Liver (tissue), 9 donors: Measurements from ENCODE around the gene FADS2. TPM values are rescaled to one million over a fixed set of nuclear protein-coding genes. Genes with fewer than 3 reads are reported as not detected.

Experiments
- DNase-seq: peaks from one replicate; pipeline ENCODE4 v3.0.0-alpha.2; 2017; ENCODE audit warnings: low spot score
- H3K27ac ChIP-seq, 2 donors: one replicate each; pipeline ENCODE4 v1.7.0; 2013; ENCODE audit warnings: inconsistent platforms in 2 of 2, low read length in 2 of 2, control low read depth in 1 of 2, low read depth in 1 of 2, mild to moderate bottlenecking in 1 of 2
- H3K27me3 ChIP-seq, 4 donors: one replicate each; pipeline versions ENCODE4 v1.6.1 to v1.7.0; 2013; ENCODE audit warnings: low read length in 3 of 4, inconsistent platforms in 1 of 4, mild to moderate bottlenecking in 1 of 4, moderate library complexity in 1 of 4; ENCODE audit not compliant: control insufficient read depth in 4 of 4, insufficient read depth in 4 of 4
- H3K36me3 ChIP-seq, 4 donors: one replicate each; pipeline versions ENCODE4 v1.6.1 to v1.7.0; 2013; ENCODE audit warnings: low read length in 3 of 4, mild to moderate bottlenecking in 3 of 4, low read depth in 1 of 4, moderate library complexity in 1 of 4; ENCODE audit not compliant: control insufficient read depth in 4 of 4, insufficient read depth in 3 of 4
- H3K4me1 ChIP-seq, 4 donors: one replicate each; pipeline versions ENCODE4 v1.6.1 to v1.7.0; 2013; ENCODE audit warnings: low read length in 3 of 4, mild to moderate bottlenecking in 3 of 4, moderate library complexity in 1 of 4; ENCODE audit not compliant: control insufficient read depth in 4 of 4, insufficient read depth in 4 of 4
- H3K4me3 ChIP-seq, 3 donors: one replicate each; pipeline versions ENCODE4 v1.6.1 to v1.7.0; 2013; ENCODE audit warnings: low read length in 3 of 3, control low read depth in 1 of 3, low read depth in 1 of 3, mild to moderate bottlenecking in 1 of 3
- H3K9ac ChIP-seq, 2 donors: one replicate each; pipeline ENCODE4 v1.7.0; 2013; ENCODE audit warnings: low read length in 2 of 2, mild to moderate bottlenecking in 2 of 2, moderate library complexity in 2 of 2, control low read depth in 1 of 2, low read depth in 1 of 2
- H3K9me3 ChIP-seq, 4 donors: one replicate each; pipeline versions ENCODE4 v1.6.1 to v1.7.0; 2013; ENCODE audit warnings: low read length in 3 of 4; ENCODE audit not compliant: control insufficient read depth in 4 of 4
- EGR1 ChIP-seq, 2 donors: IDR thresholded peaks; 2 replicates each; pipeline ENCODE4 v1.6.1; 2016 to 2018; ENCODE audit warnings: antibody characterized with exemption in 2 of 2, low read depth in 2 of 2
- FOXA1 ChIP-seq: IDR thresholded peaks from 2 replicates; pipeline ENCODE4 v1.6.1; 2016; ENCODE audit warnings: antibody characterized with exemption
- FOXA2 ChIP-seq: IDR thresholded peaks from 2 replicates; pipeline ENCODE4 v1.6.1; 2016; ENCODE audit warnings: antibody characterized with exemption
- GABPA ChIP-seq, 2 donors: IDR thresholded peaks in 1 of 2; conservative IDR thresholded peaks in 1 of 2; 2 replicates each; pipeline ENCODE4 v1.6.1; 2016; ENCODE audit warnings: antibody characterized with exemption in 2 of 2, mild to moderate bottlenecking in 1 of 2, moderate library complexity in 1 of 2
- HNF4G ChIP-seq: IDR thresholded peaks from 2 replicates; pipeline ENCODE4 v1.6.1; 2016; ENCODE audit warnings: antibody characterized with exemption
- RXRA ChIP-seq, 2 donors: IDR thresholded peaks; 2 replicates each; pipeline ENCODE4 v1.6.1; 2017 to 2018; ENCODE audit warnings: antibody characterized with exemption in 2 of 2, mild to moderate bottlenecking in 1 of 2
- SP1 ChIP-seq: IDR thresholded peaks from 2 replicates; pipeline ENCODE4 v1.6.1; 2018; ENCODE audit warnings: antibody characterized with exemption, mild to moderate bottlenecking
- TAF1 ChIP-seq: conservative IDR thresholded peaks from 2 replicates; pipeline ENCODE4 v1.6.1; 2016; ENCODE audit warnings: antibody characterized with exemption, mild to moderate bottlenecking
- YY1 ChIP-seq: IDR thresholded peaks from 2 replicates; pipeline ENCODE4 v1.6.1; 2016; ENCODE audit warnings: antibody characterized with exemption, mild to moderate bottlenecking
- WGBS: extraction: QIAGEN DNeasy Blood & Tissue Kit; methylation state at CpG from one replicate; pipeline ENCODE4 v1.1.7; 2013; 5-methylcytosine and 5-hydroxymethylcytosine counted together
- polyA plus RNA-seq, 2 donors: library from polyadenylated mRNA; stranded (reverse) in 1 of 2; unstranded in 1 of 2; fragments of 200-250 nt in 1 of 2; fragments of >200 nt in 1 of 2; fragmentation: Nextera tagmentation in 1 of 2; extraction: Ambion mirVana in 1 of 2; gene quantifications; one replicate each; pipeline versions ENCODE4 v1.2.1 to v1.2.3, GENCODE V29; 2013 to 2015
- total RNA-seq, 2 donors: library from RNA; depleted of rRNA; stranded (reverse); fragments of >200 nt; gene quantifications; one replicate each; pipeline ENCODE4 v1.2.3, GENCODE V29; 2014
- TF ChIP-seq, protein P1 (sequence below): IDR thresholded peaks from 2 replicates; pipeline ENCODE4 v1.6.1; 2016; ENCODE audit warnings: antibody characterized with exemption, mild to moderate bottlenecking
- TF ChIP-seq, protein P2 (sequence below): IDR thresholded peaks from 2 replicates; pipeline ENCODE4 v1.6.1; 2016; ENCODE audit warnings: antibody characterized with exemption
- TF ChIP-seq, protein P3 (sequence below): IDR thresholded peaks from 2 replicates; pipeline ENCODE4 v1.6.1; 2016; ENCODE audit warnings: antibody characterized with exemption
- TF ChIP-seq, protein P4 (sequence below): fragments of 150-350 bp; IDR thresholded peaks from 2 replicates; pipeline ENCODE4 v1.5.1; 2017; ENCODE audit warnings: improper control_type of control experiment, low read depth, low read length; ENCODE audit not compliant: missing input control
- donor health status: healthy.
- donor health status: healthy.
- donor health status: healthy.
- donor health status: healthy.
- donor health status: healthy.

FADS2 gene
- total and polyA plus RNA-seq, 4 donors: 2.8 to 281 (median 84.9) TPM

DNA sequence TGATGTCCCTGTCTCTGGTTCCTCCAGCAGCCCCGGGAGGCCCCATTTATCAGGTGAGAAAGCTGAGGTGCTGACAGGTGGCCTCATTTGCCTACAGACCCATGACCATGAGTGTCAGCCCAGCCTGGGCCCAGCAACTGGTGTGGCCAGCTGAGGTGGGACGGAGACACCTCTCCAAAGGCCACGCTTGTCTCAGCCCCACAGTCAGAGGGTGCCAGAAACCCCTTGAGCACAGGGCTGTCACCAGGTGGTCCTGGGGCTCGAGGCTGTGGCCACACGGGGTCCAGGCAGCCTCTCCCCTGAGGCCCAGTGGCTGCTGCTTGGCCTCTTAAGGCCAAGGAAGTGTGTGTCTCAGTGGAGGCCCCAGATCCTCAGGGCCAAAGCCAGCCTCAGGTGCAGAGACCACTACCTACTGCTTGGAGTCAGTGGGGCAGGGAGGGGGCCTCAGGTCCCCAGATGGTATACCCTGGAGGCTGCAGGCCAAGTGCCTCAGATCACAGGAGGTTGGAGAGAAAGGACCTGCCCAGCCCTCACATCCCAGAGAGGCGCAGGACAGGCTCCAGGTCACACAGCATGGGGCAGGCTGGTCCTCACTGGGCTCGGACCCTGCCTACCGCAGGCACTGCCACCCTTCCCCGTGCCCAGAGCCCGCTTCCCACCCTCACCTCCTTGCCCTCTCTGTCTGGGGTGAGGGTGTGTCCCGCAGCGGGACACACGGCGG, 77.9 kb downstream of the FADS2 start:
- no peak for DNase-seq
- TF ChIP-seq, protein P1, sequence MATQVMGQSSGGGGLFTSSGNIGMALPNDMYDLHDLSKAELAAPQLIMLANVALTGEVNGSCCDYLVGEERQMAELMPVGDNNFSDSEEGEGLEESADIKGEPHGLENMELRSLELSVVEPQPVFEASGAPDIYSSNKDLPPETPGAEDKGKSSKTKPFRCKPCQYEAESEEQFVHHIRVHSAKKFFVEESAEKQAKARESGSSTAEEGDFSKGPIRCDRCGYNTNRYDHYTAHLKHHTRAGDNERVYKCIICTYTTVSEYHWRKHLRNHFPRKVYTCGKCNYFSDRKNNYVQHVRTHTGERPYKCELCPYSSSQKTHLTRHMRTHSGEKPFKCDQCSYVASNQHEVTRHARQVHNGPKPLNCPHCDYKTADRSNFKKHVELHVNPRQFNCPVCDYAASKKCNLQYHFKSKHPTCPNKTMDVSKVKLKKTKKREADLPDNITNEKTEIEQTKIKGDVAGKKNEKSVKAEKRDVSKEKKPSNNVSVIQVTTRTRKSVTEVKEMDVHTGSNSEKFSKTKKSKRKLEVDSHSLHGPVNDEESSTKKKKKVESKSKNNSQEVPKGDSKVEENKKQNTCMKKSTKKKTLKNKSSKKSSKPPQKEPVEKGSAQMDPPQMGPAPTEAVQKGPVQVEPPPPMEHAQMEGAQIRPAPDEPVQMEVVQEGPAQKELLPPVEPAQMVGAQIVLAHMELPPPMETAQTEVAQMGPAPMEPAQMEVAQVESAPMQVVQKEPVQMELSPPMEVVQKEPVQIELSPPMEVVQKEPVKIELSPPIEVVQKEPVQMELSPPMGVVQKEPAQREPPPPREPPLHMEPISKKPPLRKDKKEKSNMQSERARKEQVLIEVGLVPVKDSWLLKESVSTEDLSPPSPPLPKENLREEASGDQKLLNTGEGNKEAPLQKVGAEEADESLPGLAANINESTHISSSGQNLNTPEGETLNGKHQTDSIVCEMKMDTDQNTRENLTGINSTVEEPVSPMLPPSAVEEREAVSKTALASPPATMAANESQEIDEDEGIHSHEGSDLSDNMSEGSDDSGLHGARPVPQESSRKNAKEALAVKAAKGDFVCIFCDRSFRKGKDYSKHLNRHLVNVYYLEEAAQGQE: no peak
- TF ChIP-seq, protein P2, sequence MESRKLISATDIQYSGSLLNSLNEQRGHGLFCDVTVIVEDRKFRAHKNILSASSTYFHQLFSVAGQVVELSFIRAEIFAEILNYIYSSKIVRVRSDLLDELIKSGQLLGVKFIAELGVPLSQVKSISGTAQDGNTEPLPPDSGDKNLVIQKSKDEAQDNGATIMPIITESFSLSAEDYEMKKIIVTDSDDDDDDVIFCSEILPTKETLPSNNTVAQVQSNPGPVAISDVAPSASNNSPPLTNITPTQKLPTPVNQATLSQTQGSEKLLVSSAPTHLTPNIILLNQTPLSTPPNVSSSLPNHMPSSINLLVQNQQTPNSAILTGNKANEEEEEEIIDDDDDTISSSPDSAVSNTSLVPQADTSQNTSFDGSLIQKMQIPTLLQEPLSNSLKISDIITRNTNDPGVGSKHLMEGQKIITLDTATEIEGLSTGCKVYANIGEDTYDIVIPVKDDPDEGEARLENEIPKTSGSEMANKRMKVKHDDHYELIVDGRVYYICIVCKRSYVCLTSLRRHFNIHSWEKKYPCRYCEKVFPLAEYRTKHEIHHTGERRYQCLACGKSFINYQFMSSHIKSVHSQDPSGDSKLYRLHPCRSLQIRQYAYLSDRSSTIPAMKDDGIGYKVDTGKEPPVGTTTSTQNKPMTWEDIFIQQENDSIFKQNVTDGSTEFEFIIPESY: no peak
- Histone ChIP-seq H3K36me3 (no peaks in the 10 kb centered on the region), H3K27me3 (no peaks in the 10 kb centered on the region), H3K27ac (no peak overlapping the region), H3K9ac (no peak overlapping the region), H3K4me3 (no peak overlapping the region), H3K4me1 (peaks cover 0 to 8% (median 0%) of the 10 kb centered on the region in 4 donors), H3K9me3 (no peaks in the 10 kb centered on the region)
- WGBS: 94% methylated on average over 14 of the region's 14 CpGs

DNA sequence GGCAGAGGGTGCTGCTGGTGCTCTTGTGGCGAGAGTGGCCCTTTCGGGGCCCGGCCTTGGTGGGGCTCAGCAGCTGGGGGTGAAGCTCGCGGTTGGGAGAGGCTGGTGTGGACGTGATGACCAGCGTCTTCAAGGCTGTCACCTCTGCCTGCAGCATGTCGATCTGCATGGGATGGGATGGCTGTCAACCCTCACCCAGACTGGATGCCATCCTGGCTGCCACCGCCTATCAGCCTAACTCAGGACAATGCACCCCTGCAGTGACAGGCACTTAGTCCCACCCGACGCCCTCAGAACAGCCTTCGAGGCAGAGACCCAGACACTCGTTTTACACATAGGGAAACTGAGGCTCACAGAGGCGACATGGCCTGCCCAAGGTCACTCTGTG, 78.4 kb downstream of the FADS2 start:
- TF ChIP-seq EGR1 (IDR thresholded peaks at IDR 0.05; ENCODE audit: low read depth in 2 of 2): no peak
- TF ChIP-seq TAF1: no peak
- TF ChIP-seq, protein P3, sequence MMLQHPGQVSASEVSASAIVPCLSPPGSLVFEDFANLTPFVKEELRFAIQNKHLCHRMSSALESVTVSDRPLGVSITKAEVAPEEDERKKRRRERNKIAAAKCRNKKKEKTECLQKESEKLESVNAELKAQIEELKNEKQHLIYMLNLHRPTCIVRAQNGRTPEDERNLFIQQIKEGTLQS: no peak
- TF ChIP-seq, protein P2: no peak
- TF ChIP-seq, protein P1: no peak
- TF ChIP-seq RXRA (IDR thresholded peaks at IDR 0.05): no peak
- no peak for TF ChIP-seq FOXA1
- TF ChIP-seq YY1: no peak
- TF ChIP-seq FOXA2: no peak
- TF ChIP-seq, protein P4, sequence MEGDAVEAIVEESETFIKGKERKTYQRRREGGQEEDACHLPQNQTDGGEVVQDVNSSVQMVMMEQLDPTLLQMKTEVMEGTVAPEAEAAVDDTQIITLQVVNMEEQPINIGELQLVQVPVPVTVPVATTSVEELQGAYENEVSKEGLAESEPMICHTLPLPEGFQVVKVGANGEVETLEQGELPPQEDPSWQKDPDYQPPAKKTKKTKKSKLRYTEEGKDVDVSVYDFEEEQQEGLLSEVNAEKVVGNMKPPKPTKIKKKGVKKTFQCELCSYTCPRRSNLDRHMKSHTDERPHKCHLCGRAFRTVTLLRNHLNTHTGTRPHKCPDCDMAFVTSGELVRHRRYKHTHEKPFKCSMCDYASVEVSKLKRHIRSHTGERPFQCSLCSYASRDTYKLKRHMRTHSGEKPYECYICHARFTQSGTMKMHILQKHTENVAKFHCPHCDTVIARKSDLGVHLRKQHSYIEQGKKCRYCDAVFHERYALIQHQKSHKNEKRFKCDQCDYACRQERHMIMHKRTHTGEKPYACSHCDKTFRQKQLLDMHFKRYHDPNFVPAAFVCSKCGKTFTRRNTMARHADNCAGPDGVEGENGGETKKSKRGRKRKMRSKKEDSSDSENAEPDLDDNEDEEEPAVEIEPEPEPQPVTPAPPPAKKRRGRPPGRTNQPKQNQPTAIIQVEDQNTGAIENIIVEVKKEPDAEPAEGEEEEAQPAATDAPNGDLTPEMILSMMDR: no peak
- no peak for TF ChIP-seq SP1
- no peak for TF ChIP-seq GABPA (IDR thresholded peaks at IDR 0.05 in 1 of 2, conservative IDR thresholded peaks at IDR 0.05 in 1 of 2)
- no peak for TF ChIP-seq HNF4G
- H3K27ac ChIP-seq: no peak overlapping the region
- no peaks in the 10 kb centered on the region for H3K9me3 ChIP-seq
- H3K9ac ChIP-seq: no peak overlapping the region
- peaks cover 0 to 11% (median 0%) of the 10 kb centered on the region in 4 donors for H3K4me1 ChIP-seq
- WGBS: 89% methylated on average over 14 of the region's 14 CpGs
- no peaks in the 10 kb centered on the region for H3K27me3 ChIP-seq
- DNase-seq: no peak
- H3K4me3 ChIP-seq: no peak overlapping the region
- no peaks in the 10 kb centered on the region for H3K36me3 ChIP-seq
